ENCODE measurements around the gene PIP5KL1.

PIP5KL1 gene

DNA sequence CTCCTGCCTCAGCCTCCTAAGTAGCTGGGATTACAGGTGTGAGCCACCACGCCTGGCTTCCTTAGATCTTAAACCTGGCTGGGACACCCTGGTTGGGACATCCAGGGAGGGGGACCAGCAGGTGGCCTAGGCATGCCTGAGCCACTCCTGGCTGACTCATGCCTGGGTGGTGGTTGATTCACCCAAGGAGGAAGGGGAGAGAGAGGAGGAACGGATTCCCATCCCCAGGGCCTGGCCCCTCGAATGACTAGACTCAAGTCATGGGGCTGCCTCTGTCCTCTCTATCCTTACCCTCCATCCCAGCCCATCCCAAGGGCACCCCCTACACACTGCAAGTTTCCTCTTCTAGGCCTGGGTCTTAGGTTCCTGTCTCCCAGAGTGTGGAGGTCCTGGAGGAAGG is 37.5 kb upstream of the PIP5KL1 start:
- no peak for DNase-seq (ENCODE audit: low read depth in 2 of 2)

DNA sequence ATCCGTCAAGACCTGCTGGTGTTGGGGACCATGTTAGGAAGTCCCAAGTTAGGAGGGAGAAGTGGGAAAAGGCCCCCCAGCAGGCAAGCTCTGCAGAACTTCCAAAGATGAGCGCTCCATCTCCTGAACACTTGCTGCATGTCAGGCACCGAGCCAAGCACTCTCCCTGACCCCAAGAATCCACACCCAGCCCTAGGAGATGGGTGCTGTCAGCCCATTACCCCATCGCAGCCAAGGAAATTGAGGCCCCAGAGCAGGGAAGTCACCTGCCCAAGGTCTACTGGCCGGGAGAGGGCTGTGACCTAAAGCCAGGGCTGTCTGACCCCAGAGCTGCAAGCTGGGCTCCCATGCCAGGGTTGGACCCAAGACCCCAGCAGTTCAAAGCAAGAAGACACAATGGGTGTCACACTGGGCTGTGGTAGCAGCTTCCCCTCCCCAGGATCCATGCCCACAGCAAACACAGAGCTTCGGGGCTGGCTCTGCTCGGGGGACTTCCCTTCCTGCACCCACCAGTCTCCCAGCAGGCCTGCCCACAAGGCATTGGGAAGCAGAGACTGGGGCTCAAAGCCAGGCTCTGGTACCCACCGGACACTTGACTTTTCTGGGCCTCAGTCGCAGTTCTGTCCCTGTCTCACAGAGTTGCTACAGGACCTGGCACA is 36.7 kb upstream of the PIP5KL1 start:
- no peak for DNase-seq (ENCODE audit: low read depth in 2 of 2)

DNA sequence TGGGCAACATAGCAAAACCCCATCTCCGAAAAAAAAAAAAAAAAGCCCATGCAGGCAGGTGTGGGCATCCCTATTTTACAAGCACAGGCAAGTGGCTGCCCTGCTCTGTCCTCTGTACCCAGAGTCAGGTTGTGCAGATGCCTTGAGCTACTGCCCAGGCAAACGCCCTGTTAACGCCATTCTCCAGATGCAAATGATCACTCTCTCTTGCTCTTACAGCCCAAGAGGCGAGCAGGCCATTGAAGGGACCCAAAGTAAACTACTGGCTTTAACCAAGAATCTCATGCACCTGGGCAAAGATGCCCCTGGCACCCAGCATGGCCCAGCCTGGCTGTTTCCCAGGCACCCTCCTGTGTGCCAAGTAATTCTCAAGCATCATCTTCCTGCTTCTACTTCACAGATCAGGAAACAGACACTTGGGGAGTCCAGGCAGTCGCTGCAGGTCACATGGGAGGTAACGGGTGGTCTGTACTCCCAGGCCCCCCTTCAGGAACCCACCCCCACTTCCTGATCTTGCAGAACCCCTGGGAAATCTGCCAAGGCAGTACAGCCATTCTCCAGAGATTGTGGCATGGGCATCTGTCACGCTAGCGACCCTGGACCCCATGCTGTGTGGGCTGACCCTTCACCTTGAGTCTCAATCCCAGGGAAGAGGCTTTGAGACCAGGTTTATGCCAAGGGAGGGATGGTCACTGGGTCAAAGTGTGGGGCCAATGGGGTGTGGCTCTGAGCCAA is 36.0 kb upstream of the PIP5KL1 start:
- no peak for DNase-seq (ENCODE audit: low read depth in 2 of 2)

DNA sequence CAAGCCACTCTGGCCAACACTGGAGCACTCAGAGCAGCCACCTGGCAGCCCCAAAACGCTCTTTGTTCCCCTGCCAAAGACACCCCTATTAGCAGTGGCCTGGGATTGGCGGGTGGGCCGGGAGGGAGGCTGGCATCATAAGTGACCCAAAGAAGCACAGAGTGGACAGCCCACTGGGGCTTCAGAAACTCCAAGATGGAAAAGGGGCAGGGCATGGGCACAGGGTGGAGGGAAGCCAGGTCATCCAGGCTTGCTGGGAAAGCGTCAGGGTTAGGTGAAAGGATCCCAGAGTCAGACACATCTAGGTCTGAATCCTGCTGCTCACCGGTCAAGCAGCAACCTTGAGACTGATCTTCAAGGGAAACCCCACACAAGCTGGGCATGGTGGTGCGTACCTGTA is 35.4 kb upstream of the PIP5KL1 start:
- no peak for DNase-seq (ENCODE audit: low read depth in 2 of 2)

DNA sequence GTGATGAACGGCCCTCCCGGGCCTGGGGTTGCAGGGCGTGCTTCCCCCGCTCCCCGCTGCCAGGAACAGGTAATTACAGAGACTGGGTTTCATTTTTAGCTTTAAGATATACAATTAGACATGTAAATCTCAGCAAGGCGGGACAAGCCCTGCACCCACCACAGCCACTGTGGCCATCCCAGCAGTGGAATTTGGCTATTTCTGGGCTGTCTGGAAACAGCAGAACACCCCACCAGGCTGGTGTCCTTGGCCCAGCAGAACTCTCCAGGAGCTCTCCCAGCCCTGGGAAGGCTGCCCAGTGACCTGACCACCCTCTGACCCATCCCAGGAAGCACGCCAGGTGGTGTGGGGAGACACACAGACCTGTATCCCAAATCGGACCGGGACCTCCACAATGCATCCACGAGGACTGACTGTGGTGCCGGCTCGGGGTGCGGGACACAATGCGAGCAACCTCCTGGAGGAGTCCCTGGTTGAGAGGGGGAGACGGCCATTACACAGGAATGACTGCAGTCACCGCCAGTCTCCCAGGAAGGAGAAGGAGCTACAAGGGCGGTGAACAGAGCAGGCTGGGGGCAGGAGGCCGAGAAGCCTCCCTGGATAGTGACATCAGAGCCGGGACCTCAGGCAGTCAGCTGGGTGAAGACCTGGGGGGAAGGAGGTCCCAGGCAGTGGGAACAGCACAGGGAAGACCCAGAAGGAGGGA is 32.9 kb upstream of the PIP5KL1 start:
- DNase-seq (ENCODE audit: low read depth in 2 of 2), result no peak

DNA sequence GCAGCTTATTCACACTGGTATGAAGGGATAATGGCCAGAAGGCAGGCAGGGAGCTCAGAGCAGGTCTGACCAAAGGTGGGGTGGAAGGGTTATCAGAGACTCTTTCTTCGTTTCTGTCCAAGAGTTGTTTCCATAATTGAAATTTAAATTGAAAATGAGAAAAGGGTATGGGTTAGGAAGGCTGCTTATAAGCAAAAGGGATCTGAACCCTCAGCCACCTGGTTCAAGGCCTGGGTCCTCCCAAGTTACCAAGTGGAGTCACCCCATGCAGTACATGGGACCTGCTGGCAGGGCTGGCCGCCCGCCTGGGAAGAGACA is 32.4 kb upstream of the PIP5KL1 start:
- no peak for DNase-seq (ENCODE audit: low read depth in 2 of 2)

DNA sequence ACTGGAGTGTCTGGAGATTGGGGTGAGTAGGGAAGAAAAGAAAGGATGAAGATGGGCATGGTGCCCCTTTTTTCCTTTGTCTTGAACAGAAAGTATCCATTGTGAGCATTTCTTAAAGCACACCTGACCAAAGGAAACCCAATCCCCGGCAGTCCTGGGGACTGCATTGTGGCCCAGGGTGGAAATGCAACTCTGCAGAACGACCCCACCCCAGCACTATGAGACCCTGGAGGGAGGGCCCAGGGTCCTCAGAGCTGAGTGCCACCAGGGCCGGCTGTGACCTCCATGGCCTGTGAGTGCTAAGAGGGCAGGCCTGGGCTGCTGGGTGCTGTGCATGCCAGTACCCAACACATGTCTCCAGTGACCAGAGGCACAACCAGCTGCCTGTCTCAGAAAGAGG is 31.7 kb upstream of the PIP5KL1 start:
- no peak for DNase-seq (ENCODE audit: low read depth in 2 of 2)

DNA sequence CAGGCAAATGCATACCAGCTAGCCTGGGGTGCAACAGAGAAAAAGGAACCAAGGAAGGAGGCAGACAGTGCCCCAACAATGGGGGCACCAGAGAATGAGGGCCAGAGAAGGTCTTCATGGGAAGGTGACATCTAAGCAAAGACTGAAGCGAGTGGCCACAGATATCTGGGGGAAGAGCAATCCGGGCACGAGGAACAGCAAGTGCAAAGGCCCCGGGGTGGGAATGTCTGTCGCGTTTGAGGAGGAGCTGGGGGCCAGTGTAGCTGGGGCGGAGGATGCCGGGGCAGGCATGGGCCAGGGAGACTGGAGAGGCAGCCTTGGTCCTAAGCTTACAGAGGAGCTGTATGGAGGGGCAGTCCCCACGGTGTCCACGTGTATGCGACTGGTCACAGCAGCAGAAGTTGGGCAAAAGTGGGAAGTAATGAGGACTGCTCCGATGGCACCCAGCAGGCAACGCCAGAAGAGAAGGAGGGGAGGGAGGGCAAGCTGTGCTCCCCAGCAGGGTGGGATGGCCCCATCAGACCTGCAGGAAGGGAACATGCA is 31.1 kb upstream of the PIP5KL1 start:
- no peak for DNase-seq (ENCODE audit: low read depth in 2 of 2)

DNA sequence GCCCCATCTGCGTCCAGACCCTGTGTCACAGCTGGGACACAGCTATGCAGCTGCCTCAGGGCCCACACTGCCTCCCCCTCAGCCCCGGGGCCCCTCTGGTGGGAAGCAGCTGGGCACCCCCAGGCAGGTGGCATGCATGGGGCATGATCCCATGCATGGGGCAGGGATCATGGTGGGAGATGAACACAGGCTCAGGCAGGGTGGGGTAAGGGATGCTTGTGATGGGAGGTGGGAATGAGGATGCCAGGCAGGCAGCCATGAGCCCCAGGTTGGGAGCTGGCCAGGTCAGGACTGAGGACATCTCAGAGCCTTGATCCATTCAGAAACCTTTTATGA is 30.5 kb upstream of the PIP5KL1 start:
- no peak for DNase-seq (ENCODE audit: low read depth in 2 of 2)

DNA sequence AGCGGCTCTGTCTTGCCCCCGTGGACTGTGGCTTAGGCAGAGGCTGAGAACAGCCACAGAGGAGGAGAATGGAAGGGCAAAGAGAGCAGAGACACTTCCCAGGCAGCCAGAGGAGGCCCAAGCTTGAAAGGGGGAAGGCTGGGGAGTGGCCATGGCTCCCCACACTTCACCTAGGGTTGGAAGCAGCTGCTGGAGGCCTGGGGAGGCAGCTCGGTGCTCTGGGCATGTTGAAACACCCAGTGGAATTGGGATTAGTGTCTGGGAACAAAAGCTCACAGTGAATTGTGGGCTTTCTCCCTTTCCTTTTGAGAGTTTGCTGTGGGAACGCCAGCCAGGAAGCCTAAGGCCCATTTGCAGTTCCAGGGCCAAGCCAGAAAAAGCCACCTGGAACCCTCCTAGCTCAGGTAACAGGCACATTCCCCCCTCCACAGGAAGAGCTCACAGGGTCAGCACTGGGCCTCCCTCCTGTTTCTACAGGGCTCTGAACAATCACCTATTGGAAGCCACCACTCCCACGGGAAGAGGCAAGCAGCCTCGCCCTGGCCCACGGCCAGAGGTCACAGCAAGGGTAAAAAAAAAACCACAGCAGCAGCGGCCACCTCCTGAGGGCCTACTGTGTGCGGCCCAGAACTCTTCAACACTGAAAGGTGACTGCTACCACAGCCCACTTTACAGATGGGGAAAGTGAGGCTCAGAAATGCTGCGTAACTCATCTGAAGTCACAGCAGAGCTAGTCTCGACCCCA is 30.0 kb upstream of the PIP5KL1 start:
- no peak for DNase-seq (ENCODE audit: low read depth in 2 of 2)

DNA sequence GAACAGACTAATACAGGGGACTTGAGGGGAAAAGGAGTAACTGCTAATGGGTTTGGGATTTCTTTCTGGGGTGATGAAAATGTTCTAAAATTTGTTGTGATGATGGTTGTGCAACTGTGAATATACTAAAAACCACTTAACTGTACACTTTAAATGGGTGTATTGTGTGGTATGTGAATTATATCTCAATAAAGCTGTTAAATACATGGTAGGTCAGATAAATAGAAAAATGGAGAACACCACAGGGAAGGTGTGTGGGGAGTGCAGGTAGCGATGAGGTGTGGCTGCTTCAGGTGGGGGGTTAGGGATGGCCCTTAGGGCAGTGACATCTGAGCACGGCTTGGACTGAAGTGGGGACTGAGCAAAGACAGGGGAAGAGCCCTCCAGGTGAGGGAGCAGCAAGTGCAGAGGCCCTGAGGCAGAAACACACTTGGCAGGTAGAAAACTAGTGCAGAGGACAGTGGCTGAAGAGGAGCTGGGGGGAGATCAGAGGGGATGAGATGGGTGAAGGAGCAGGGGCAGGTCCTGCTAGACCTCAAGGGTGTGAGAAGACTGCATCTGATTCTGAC is 29.3 kb upstream of the PIP5KL1 start:
- DNase-seq (ENCODE audit: low read depth in 2 of 2), result no peak

DNA sequence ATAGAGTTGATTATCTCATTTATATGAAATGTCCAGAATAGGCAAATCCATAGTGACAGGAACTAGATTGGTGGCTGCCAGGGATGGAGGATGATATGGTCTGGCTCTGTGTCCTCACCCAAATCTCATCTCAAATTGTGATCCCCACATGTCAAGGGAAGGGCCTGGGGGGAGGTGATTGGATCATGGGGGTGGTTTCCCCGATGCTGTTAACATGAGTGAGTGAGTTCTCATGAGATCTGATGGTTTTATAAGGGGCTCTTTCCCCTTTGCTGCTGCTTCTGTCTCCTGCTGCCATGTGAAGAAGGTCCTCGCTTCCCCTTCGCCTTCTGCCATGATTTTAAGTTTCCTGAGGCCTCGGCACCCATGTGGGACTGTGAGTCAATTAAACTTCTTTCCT is 28.8 kb upstream of the PIP5KL1 start:
- no peak for DNase-seq (ENCODE audit: low read depth in 2 of 2)

DNA sequence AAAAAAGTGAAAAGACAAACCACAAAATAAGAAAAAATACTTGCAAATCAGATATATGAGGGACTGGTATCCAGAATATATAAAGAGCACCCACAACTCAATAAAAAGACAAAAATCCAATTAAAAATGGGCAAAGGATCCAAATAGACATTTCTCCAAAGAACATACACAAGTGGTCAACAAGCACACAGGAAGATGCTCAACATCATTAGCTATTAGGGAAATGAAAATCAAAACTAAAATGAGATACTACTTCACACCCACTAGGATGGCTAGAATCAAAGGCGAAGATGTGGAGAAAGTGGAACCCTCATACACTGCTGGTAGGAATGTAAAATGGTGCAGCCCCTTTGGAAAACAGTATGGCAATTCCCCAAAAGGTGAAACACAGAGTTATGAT is 28.2 kb upstream of the PIP5KL1 start:
- no peak for DNase-seq (ENCODE audit: low read depth in 2 of 2)

DNA sequence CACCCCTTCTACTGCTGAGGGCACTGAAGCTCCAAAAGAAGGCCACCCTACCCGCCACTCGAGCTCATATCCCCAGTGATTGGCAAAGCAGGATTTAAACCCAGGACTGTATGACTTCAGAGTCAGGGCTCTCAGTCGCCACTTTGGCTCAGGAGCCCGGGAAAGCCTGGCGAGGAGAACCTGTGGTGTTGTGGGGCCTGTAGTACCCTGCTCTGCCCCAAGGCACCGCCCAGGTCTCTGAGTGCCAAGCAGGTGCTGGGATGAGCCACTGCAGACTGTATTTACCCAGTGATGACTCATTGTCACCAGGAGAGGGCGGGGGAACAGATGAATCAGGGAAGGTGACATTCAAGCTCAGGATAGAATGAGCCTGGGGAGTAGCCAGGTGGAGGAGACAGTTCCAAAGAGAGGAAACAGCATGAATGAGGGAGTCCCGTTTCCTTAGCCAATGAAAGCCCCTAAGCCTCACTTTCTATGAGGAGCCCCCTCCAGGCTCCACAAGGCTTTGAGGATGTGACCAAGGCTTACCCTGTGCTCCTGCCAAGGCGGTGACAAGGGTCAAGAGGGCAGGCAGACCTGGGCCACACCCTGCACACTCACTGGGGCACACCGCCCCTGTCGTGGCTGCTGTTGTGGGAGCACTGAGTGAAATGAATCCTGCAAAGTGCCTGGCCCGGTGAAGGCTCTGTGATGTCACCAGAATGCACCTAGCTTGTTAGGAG is 24.9 kb upstream of the PIP5KL1 start:
- DNase-seq (ENCODE audit: low read depth in 2 of 2), result peak; percentile 74 to 77

DNA sequence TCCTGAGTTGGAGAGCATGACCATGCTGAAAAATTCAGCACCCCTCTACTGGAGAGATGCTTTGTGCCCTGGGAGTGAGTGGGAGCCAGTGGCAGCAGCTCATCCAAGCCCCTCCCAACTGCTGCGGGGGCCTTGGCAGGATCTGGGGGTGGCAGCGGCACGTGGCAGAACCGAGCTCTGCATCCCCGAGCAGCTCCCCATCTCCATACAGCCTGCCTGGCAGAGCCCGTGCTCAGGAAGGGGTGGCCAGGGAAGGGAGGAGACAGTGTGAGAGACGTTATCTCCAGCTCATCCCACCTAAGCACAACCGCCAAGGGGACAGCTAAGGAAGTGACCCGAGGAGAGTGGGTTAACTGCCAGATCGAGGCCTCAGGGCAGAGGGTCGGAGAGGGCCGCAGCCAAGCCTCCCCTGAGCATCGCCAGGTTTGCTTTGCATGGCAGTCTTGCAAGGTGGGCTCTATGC is 24.3 kb upstream of the PIP5KL1 start:
- no peak for DNase-seq (ENCODE audit: low read depth in 2 of 2)

DNA sequence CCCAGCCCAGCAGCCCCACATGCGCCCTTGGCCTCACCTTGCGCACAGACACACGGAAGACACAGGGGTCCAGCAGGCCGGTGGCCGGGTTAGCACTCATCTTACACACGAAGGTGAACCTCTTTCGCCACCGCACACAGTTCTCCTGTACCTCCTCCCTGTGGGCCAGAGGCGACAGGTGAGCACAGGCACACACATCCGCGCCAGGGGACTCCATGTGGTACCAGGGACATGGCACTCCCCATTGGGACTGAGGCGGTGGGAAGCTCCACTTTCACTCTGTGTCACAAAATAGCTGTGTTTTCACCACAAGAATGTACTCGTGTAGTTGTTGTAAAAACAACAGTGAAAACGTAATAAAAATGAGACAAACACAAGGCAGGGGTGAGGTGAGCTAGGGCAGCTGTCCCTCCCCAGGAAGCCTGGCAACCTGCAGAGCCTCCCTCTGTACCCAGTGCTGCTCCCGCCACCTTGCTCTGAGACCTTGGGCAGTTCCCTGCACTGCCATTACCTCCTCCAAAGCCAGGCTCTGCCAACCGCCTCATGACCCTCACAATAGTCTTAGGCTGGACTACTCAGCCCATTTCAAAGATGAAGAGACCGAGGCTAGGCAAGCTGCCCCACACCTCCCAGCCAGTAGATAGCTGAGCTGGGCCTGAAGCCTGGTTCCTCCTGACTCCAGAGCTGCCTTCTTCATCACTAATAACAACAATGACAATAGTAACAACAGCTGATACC is 23.4 kb upstream of the PIP5KL1 start:
- DNase-seq (ENCODE audit: low read depth in 2 of 2), result no peak

DNA sequence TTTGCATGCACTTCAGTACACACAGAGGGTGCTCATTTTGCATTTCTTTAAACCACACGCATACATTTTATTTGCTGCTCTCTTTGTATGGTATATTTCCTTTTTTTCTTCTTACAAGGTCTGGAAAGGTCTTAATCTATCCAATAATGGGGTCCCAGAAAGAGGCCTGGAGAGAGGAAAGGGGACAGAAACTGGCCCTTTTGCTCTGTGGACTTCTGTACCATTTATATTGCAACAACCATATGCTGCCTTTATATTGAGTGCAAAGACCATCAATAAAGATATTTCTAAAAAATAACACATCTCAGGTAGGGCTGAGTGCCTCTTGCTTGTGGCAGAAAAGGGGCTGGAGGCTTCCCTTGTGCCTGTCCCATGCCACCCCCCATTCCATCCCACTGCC is 22.6 kb upstream of the PIP5KL1 start:
- no peak for DNase-seq (ENCODE audit: low read depth in 2 of 2)

DNA sequence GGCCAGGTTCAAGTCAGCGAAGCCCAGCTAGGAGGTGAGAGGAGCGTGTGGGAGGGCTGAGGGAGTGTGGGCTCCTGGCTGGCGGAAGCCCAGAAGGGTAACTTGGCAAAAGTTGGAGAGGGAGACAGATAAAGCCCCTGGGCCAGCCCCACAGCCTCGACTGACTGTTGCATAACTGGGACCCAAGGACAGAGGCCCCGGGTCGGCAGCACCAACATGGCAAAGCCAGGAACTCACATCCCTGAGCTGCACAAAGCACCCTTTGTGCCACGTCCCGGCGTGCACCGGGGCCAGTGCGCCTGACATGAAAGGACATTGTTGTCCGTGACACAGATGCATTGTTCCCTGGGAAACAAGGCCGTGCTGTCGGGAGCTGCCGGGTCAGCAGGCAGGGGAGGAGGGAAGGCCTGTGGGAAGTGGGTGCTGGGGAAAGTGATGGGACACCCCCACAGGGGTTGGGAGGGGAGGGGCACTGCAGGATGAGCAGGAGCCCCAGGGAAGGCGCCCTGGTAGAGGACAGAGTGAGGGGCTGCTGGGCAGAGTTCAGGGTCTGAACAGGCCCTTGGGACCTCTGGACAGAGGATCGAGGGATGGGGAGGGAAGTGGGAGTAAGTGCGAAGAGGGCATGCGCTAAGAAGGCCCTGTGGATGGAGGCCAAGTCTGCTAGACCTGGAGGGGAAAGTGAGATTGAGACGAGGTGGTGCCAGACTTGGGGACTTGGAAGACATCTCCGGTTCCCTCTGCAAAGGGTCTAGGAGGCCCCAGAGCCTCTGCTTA is 20.1 kb upstream of the PIP5KL1 start:
- no peak for DNase-seq (ENCODE audit: low read depth in 2 of 2)

DNA sequence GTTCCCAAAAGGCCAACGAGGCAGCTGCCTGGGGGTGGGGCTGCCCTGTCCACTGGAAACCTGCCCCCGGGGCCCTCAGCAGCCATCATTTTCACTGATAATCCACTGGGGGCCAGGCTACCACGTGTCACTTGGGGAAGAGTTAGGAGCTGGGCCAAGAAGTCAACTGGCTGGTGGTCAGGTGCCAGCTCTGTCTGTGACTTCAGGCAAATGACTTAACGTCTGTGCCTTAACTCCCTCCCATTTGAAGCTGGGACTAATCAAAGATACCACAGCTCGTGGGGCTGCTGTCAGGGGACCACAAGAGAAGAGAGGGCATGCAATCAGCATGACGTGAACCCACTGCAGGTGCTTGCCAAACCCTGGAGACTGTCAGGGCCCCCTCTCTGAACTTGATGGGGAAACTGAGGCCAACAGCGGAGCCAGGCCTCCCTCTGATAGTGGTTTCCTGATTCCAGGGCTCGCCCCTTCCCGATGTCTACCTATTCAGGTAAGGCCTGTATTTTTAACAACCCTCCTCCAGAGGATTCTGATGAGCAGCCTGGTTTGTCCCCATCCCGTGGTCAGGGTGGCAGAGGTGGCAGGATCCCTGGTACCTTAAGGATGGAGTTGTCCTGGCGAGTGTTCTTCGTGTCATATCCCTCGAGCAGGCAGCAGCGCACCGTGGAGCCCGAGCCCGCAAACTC is 19.4 kb upstream of the PIP5KL1 start:
- no peak for DNase-seq (ENCODE audit: low read depth in 2 of 2)

Data from stimulated activated CD8-positive, alpha-beta memory T cell treated with anti-CD3 and anti-CD28 coated beads, Interleukin-15, amount 100 ng/mL, for 48 hours (primary cell).